Stimulated activated CD4-positive, alpha-beta T cell treated with anti-CD3 and anti-CD28 coated beads, Interleukin-12 subunit alpha, Interleukin-12 subunit beta, amount 100 ng/mL, for 48 hours (primary cell): ENCODE results near the gene FXYD1.

ENCODE experiments used
- DNase-seq, 3 donors: peaks; one replicate each; pipeline ENCODE4 v3.0.0-alpha.2; 2020; ENCODE audit warnings: low read depth in 2 of 3, low spot score in 1 of 3

FXYD1 gene

DNA sequence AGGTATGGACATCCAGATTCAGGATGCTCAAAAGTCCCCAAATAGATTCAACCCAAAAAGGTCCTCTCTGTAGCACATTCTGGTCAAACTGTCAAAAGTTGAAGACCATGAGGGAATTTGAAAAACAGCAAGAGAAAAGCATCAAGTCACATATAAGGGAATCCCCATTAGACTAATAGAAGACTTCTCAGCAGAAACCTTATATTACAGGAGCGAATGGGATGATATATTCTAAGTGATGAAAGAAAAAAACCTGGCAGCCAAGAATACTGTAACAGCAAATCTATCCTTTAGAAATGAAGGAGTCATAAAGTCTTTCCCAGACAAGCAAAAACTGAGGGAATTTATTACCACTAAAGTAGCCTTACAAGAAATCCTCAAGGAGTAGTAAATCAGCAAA is 45.6 kb downstream of the FXYD1 start:
- DNase-seq = no peak

DNA sequence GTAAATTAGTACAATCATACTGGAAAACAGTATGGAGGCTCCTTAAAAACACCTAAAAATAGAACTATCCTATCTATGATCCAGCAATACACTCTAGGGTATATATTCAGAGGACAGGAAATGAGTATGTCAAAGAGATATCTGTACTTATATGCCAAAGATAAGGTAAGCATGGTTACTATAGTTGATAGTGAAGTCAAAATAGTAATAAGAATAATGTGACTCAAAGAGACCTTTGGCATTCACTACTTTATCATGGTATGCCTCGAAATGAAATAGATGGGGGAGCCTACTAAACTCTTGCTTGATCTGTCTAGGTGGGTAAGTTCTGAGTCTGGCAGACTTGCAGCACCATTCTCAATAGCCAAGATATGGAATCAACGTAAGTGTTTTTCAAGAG is 46.3 kb downstream of the FXYD1 start:
- no peak for DNase-seq
